HepG2 (cell line): ENCODE data around the gene RPS5. TPM values are rescaled to one million over a fixed set of nuclear protein-coding genes. Genes with fewer than 3 reads are reported as not detected.

ENCODE experiments used
- ESRRA ChIP-seq: sonication (generic); formaldehyde crosslinking; IDR thresholded peaks from 2 replicates; pipeline ENCODE4 v1.5.1; 2020; ENCODE audit warnings: mild to moderate bottlenecking, low read depth, missing genetic modification reagents
- MIER3 ChIP-seq: IDR thresholded peaks from 2 replicates; pipeline ENCODE4 v1.6.1; 2016; ENCODE audit warnings: missing compliant biosample characterization, borderline replicate concordance
- MZF1 ChIP-seq: sonication (generic); formaldehyde crosslinking; IDR thresholded peaks from 2 replicates; pipeline ENCODE4 v1.8.1; 2023; ENCODE audit warnings: mild to moderate bottlenecking, missing genetic modification reagents, borderline replicate concordance
- POLR2G ChIP-seq: fragments of 200-400 bp; formaldehyde crosslinking; IDR thresholded peaks from 2 replicates; pipeline ENCODE4 v1.6.1; 2018; ENCODE audit warnings: mild to moderate bottlenecking, low read depth, low read length, moderate library complexity
- RARA ChIP-seq: IDR thresholded peaks from 2 replicates; pipeline ENCODE4 v1.6.1; 2016; ENCODE audit warnings: missing genetic modification reagents, missing compliant biosample characterization
- SAFB2 ChIP-seq: sonication (generic); formaldehyde crosslinking; IDR thresholded peaks from 2 replicates; pipeline ENCODE4 v1.5.1; 2020; ENCODE audit warnings: missing genetic modification reagents, low read depth, mild to moderate bottlenecking, borderline replicate concordance
- SALL1 ChIP-seq: sonication (generic); formaldehyde crosslinking; IDR thresholded peaks from 2 replicates; pipeline ENCODE4 v1.8.0; 2022; ENCODE audit warnings: mild to moderate bottlenecking, missing genetic modification reagents
- TOPORS ChIP-seq: sonication (generic); formaldehyde crosslinking; IDR thresholded peaks from 2 replicates; pipeline ENCODE4 v1.8.0; 2023; ENCODE audit warnings: mild to moderate bottlenecking, missing genetic modification reagents
- XRCC5 ChIP-seq: fragments of 200-400 bp; formaldehyde crosslinking; optimal IDR thresholded peaks from 2 replicates; pipeline ENCODE3; 2017; ENCODE audit warnings: mild to moderate bottlenecking, low read length
- ZNF263 ChIP-seq: sonication (generic); formaldehyde crosslinking; IDR thresholded peaks from 2 replicates; pipeline ENCODE4 v1.4.0; 2020; ENCODE audit warnings: missing genetic modification reagents
- ZNF30 ChIP-seq: sonication (generic); formaldehyde crosslinking; IDR thresholded peaks from 2 replicates; pipeline ENCODE4 v1.5.0; 2020; ENCODE audit warnings: mild to moderate bottlenecking, missing genetic modification reagents
- ZNF432 ChIP-seq: sonication (generic); formaldehyde crosslinking; IDR thresholded peaks from 2 replicates; pipeline ENCODE4 v1.5.0; 2020; ENCODE audit warnings: missing genetic modification reagents, mild to moderate bottlenecking, borderline replicate concordance
- ZNF768 ChIP-seq: sonication (generic); formaldehyde crosslinking; IDR thresholded peaks from 2 replicates; pipeline ENCODE4 v1.4.0; 2020; ENCODE audit warnings: missing genetic modification reagents
- ZSCAN30 ChIP-seq: sonication (generic); formaldehyde crosslinking; IDR thresholded peaks from 2 replicates; pipeline ENCODE4 v1.5.0; 2020; ENCODE audit warnings: mild to moderate bottlenecking, missing genetic modification reagents
- ZZZ3 ChIP-seq: sonication (generic); formaldehyde crosslinking; IDR thresholded peaks from 2 replicates; pipeline ENCODE4 v1.4.0; 2020; ENCODE audit warnings: missing genetic modification reagents, mild to moderate bottlenecking, borderline replicate concordance
- polyA plus RNA-seq, 8 experiments: library from polyadenylated mRNA; depleted of rRNA in 3 of 8; stranded (reverse) in 7 of 8; unstranded in 1 of 8; fragments of >200 nt; fragmentation: Illumina TruSeq in 4 of 8; extraction: Trizol in 4 of 8; gene quantifications; 2 replicates each; pipeline versions ENCODE4 v1.2.1 to v1.2.3, GENCODE V29; 2011 to 2016; ENCODE audit warnings: low read depth in 4 of 8, missing spikeins in 1 of 8, mixed read lengths in 1 of 8; ENCODE audit not compliant: insufficient read depth in 1 of 8
- total RNA-seq, 5 experiments: library from RNA; depleted of rRNA; stranded (reverse); fragments of >200 nt; fragmentation: Illumina TruSeq; extraction: Trizol; gene quantifications; 2 replicates each; pipeline ENCODE4 v1.2.3, GENCODE V29; 2016; ENCODE audit warnings: low read depth in 1 of 5
- TF ChIP-seq, protein P1 (sequence below): sonication (generic); formaldehyde crosslinking; IDR thresholded peaks from 2 replicates; pipeline ENCODE4 v1.5.0; 2020; ENCODE audit warnings: mild to moderate bottlenecking, missing genetic modification reagents
- TF ChIP-seq, protein P2 (sequence below): sonication (generic); formaldehyde crosslinking; conservative IDR thresholded peaks from 2 replicates; pipeline ENCODE4 v1.8.1; 2023; ENCODE audit warnings: missing genetic modification reagents
- TF ChIP-seq, protein P3 (sequence below): sonication (generic); formaldehyde crosslinking; IDR thresholded peaks from 2 replicates; pipeline ENCODE4 v1.9.0; 2021; ENCODE audit warnings: missing genetic modification reagents, mild to moderate bottlenecking, borderline replicate concordance
- TF ChIP-seq, protein P4 (sequence below): sonication (generic); formaldehyde crosslinking; IDR thresholded peaks from 2 replicates; pipeline ENCODE4 v1.5.0; 2020; ENCODE audit warnings: mild to moderate bottlenecking, missing genetic modification reagents

The RPS5 gene
- total and polyA plus RNA-seq, 2 of the 13 experiments (the other 11 are each of a cell fraction or from before 2014, with no cell fraction given): 1,544 to 4,408 TPM

DNA sequence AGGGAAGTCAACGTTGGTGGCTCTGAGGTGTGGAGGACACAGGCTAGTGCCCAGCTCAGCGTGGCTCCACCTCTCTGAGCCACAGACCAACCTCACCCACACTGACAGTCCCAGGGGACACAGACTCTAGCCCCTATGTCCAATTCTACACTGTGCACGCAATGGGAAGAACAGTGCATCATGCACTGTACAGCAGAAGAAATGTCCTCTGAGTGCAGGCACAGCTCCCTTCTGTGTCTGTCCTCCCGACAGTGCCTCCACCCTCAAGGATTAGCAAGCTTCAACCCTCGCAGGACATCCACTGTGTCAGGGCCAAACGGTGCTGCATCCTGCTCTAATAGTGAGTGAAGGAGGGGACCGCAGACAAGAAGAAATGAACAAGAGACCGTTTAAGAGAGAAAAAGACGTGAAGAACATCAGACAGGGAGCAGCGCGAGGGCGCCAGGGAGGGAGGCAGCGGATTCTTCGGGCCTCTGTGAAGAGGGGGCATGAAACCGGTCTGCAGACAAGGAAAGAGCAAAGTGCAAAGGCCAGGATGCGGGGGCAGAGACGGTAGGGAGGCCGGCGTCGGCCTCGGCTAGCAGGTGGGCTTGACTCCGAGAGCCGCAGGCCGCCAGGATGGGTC is 6.9 kb upstream of the RPS5 start (continued):
- no peak for TF ChIP-seq ESRRA (CRISPR knock-in tag)
- TF ChIP-seq, protein P1, sequence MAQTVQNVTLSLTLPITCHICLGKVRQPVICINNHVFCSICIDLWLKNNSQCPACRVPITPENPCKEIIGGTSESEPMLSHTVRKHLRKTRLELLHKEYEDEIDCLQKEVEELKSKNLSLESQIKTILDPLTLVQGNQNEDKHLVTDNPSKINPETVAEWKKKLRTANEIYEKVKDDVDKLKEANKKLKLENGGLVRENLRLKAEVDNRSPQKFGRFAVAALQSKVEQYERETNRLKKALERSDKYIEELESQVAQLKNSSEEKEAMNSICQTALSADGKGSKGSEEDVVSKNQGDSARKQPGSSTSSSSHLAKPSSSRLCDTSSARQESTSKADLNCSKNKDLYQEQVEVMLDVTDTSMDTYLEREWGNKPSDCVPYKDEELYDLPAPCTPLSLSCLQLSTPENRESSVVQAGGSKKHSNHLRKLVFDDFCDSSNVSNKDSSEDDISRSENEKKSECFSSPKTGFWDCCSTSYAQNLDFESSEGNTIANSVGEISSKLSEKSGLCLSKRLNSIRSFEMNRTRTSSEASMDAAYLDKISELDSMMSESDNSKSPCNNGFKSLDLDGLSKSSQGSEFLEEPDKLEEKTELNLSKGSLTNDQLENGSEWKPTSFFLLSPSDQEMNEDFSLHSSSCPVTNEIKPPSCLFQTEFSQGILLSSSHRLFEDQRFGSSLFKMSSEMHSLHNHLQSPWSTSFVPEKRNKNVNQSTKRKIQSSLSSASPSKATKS (CRISPR knock-in tag): peak; percentile 64; the same call in 1 of the 2 replicates
- TF ChIP-seq POLR2G: no peak
- no peak for TF ChIP-seq SALL1 (CRISPR knock-in tag)
- TF ChIP-seq TOPORS (CRISPR knock-in tag): no peak
- TF ChIP-seq, protein P2, sequence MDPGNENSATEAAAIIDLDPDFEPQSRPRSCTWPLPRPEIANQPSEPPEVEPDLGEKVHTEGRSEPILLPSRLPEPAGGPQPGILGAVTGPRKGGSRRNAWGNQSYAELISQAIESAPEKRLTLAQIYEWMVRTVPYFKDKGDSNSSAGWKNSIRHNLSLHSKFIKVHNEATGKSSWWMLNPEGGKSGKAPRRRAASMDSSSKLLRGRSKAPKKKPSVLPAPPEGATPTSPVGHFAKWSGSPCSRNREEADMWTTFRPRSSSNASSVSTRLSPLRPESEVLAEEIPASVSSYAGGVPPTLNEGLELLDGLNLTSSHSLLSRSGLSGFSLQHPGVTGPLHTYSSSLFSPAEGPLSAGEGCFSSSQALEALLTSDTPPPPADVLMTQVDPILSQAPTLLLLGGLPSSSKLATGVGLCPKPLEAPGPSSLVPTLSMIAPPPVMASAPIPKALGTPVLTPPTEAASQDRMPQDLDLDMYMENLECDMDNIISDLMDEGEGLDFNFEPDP (CRISPR knock-in tag): 0 out of 2 replicates have a peak, but pooled peaks have one; percentile 59
- TF ChIP-seq RARA (CRISPR knock-in tag): no peak
- no peak for TF ChIP-seq MIER3 (CRISPR knock-in tag)
- no peak for TF ChIP-seq ZZZ3 (CRISPR knock-in tag)
- no peak for TF ChIP-seq XRCC5
- no peak for TF ChIP-seq MZF1 (CRISPR knock-in tag)
- TF ChIP-seq, protein P3, sequence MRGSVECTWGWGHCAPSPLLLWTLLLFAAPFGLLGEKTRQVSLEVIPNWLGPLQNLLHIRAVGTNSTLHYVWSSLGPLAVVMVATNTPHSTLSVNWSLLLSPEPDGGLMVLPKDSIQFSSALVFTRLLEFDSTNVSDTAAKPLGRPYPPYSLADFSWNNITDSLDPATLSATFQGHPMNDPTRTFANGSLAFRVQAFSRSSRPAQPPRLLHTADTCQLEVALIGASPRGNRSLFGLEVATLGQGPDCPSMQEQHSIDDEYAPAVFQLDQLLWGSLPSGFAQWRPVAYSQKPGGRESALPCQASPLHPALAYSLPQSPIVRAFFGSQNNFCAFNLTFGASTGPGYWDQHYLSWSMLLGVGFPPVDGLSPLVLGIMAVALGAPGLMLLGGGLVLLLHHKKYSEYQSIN: 0 out of 2 replicates have a peak, but pooled peaks have one; percentile 31
- TF ChIP-seq ZSCAN30: peak; percentile 96; the same call in 1 of the 2 replicates
- TF ChIP-seq SAFB2 (CRISPR knock-in tag): no peak
- TF ChIP-seq ZNF30 (CRISPR knock-in tag): 0 out of 2 replicates have a peak, but pooled peaks have one; percentile 21
- TF ChIP-seq, protein P4, sequence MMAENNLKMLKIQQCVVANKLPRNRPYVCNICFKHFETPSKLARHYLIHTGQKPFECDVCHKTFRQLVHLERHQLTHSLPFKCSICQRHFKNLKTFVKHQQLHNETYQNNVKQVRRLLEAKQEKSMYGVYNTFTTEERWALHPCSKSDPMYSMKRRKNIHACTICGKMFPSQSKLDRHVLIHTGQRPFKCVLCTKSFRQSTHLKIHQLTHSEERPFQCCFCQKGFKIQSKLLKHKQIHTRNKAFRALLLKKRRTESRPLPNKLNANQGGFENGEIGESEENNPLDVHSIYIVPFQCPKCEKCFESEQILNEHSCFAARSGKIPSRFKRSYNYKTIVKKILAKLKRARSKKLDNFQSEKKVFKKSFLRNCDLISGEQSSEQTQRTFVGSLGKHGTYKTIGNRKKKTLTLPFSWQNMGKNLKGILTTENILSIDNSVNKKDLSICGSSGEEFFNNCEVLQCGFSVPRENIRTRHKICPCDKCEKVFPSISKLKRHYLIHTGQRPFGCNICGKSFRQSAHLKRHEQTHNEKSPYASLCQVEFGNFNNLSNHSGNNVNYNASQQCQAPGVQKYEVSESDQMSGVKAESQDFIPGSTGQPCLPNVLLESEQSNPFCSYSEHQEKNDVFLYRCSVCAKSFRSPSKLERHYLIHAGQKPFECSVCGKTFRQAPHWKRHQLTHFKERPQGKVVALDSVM (CRISPR knock-in tag): peak; percentile 82
- TF ChIP-seq ZNF432 (CRISPR knock-in tag): 0 out of 2 replicates have a peak, but pooled peaks have one; percentile 57
- peak; percentile 11; the same call in 1 of the 2 replicates for TF ChIP-seq ZNF263
- 0 out of 2 replicates have a peak, but pooled peaks have one; percentile 29 for TF ChIP-seq ZNF768 (CRISPR knock-in tag)
